Measurements from ENCODE around the gene USHBP1.

DNA sequence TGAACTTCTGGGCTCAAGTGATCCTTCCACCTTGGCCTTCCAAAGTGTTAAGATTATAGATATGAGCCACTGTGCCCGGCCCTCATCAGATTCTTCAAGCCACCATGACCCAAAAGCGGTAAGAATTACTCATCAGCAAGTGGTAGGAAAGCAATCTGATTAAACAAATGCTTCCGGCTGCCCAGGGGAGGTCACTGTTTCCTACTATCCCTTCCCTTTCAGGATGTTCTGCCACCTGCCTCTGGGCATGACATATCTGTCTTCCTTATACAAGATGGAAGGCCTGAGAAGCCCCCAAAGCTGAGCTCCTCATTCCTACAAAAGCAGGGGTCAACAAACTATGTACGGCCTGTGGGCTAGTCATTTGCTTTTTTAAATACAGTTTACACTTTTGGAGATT, 31.7 kb upstream of the USHBP1 start:
- TF ChIP-seq, protein P1, sequence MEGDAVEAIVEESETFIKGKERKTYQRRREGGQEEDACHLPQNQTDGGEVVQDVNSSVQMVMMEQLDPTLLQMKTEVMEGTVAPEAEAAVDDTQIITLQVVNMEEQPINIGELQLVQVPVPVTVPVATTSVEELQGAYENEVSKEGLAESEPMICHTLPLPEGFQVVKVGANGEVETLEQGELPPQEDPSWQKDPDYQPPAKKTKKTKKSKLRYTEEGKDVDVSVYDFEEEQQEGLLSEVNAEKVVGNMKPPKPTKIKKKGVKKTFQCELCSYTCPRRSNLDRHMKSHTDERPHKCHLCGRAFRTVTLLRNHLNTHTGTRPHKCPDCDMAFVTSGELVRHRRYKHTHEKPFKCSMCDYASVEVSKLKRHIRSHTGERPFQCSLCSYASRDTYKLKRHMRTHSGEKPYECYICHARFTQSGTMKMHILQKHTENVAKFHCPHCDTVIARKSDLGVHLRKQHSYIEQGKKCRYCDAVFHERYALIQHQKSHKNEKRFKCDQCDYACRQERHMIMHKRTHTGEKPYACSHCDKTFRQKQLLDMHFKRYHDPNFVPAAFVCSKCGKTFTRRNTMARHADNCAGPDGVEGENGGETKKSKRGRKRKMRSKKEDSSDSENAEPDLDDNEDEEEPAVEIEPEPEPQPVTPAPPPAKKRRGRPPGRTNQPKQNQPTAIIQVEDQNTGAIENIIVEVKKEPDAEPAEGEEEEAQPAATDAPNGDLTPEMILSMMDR (IDR thresholded peaks at IDR 0.05; ENCODE audit: low read length) = no peak
- no peak for TF ChIP-seq EZH2 (IDR thresholded peaks at IDR 0.05; ENCODE audit: borderline replicate concordance, low read length)

All from OCI-LY1 (cell line).